ENCODE measurements around the gene EDA.

EDA gene

GRCh38 chrX:69615779-69616456 is at the start of gene EDA:
EDA (plus strand) TSS chrX:69616113.
- TF ChIP-seq CTCF (conservative IDR thresholded peaks at IDR 0.05) (no peak), ZFX (IDR thresholded peaks at IDR 0.05) (no peak)
- peak within 1 kb of the TSS; percentile 72 for H3K27ac ChIP-seq

- no peak overlapping the region for H3K27ac ChIP-seq
- TF ChIP-seq CTCF (conservative IDR thresholded peaks at IDR 0.05) = no peak
- TF ChIP-seq ZFX (IDR thresholded peaks at IDR 0.05) = no peak
Observed at GRCh38 chrX:69568828-69569227, 47.1 kb upstream of the EDA start.

- TF ChIP-seq CTCF (conservative IDR thresholded peaks at IDR 0.05) = no peak
- TF ChIP-seq ZFX (IDR thresholded peaks at IDR 0.05) = no peak
- no peak overlapping the region for H3K27ac ChIP-seq
Observed at GRCh38 chrX:69597399-69597798, 18.5 kb upstream of the EDA start.

GRCh38 chrX:69600182-69600581 is 15.7 kb upstream of the EDA start:
- no peak overlapping the region for H3K27ac ChIP-seq
- TF ChIP-seq CTCF (conservative IDR thresholded peaks at IDR 0.05) = no peak
- TF ChIP-seq ZFX (IDR thresholded peaks at IDR 0.05) = no peak

GRCh38 chrX:69603566-69604194 is 12.2 kb upstream of the EDA start:
- no peak overlapping the region for H3K27ac ChIP-seq
- TF ChIP-seq ZFX (IDR thresholded peaks at IDR 0.05) (no peak), CTCF (conservative IDR thresholded peaks at IDR 0.05) (no peak)

GRCh38 chrX:69605521-69605920 is 10.4 kb upstream of the EDA start:
- no peak overlapping the region for H3K27ac ChIP-seq
- TF ChIP-seq ZFX (IDR thresholded peaks at IDR 0.05) (no peak), CTCF (conservative IDR thresholded peaks at IDR 0.05) (no peak)

GRCh38 chrX:69607616-69608015 is 8.3 kb upstream of the EDA start:
- TF ChIP-seq ZFX (IDR thresholded peaks at IDR 0.05) (no peak), CTCF (conservative IDR thresholded peaks at IDR 0.05) (no peak)
- H3K27ac ChIP-seq = no peak overlapping the region
